K562 (cell line): ENCODE results near the gene TCF12. TPM values are rescaled to one million over a fixed set of nuclear protein-coding genes. Genes with fewer than 3 reads are reported as not detected.

Experiments used
- ATAC-seq: fragments of 200-7000 bp; cut with Tn5 transposase; 3 replicates; pipeline ENCODE4 v1.9.1; 2020; ENCODE audit warnings: moderate library complexity
- BruUV-seq: library from RNA; stranded (reverse); fragments of 400-500 nt; replicated peaks from 2 replicates; lab custom pipeline; 2021; lab: Mats Ljungman, UMichigan
- CTCF ChIA-PET: fragments of 300-600 bp; formaldehyde crosslinking; extraction: SDS; loops from one replicate; lab custom pipeline; 2021; ENCODE audit warnings: low intra/inter-chr PET ratio; lab: Yijun Ruan, JAX
- POLR2A ChIA-PET: fragments of 300-600, 350-650 bp; sonication (Branson Sonifier 250); formaldehyde crosslinking; extraction: SDS; loops from one replicate; lab custom pipeline; 2021; ENCODE audit warnings: antibody characterized with exemption, inconsistent platforms; lab: Yijun Ruan, JAX
- DNase-seq, 4 experiments: peaks; one replicate each; pipeline versions ENCODE4 v3.0.0 to v3.0.0-alpha.2; 2011 to 2018; ENCODE audit warnings: low spot score in 3 of 4, mixed read lengths in 3 of 4; ENCODE audit errors: extremely low read depth in 1 of 4
- FAIRE-seq: peaks from 2 replicates; lab custom pipeline; 2011; peaks lifted over from hg19 to GRCh38; lab: Jason Lieb, UNC
- H2AFZ ChIP-seq: 2 replicates; pipeline ENCODE4 v1.6.0; 2011; ENCODE audit warnings: low read depth, low read length, control low read depth, inconsistent platforms
- H3K27ac ChIP-seq: fragments of 200-600 bp; 3 replicates; pipeline ENCODE4 v1.8.0; 2011; ENCODE audit warnings: low read depth, mild to moderate bottlenecking, control low read depth, inconsistent platforms, low read length, moderate library complexity, mixed read lengths; ENCODE audit errors: extremely low read depth
- H3K27me3 ChIP-seq, 2 experiments: fragments of 300-600 bp in 1 of 2; 2 replicates in 1 of 2; 3 replicates in 1 of 2; pipeline versions ENCODE4 v1.6.0 to v1.8.0; 2011; ENCODE audit warnings: inconsistent platforms in 2 of 2, low read length in 2 of 2, mild to moderate bottlenecking in 1 of 2, mixed read lengths in 1 of 2, moderate library complexity in 1 of 2; ENCODE audit not compliant: control insufficient read depth in 2 of 2, insufficient read depth in 2 of 2
- H3K36me3 ChIP-seq: fragments of 300-600 bp; 3 replicates; pipeline ENCODE4 v1.8.0; 2011; ENCODE audit warnings: mild to moderate bottlenecking, low read length, inconsistent platforms; ENCODE audit not compliant: control insufficient read depth, insufficient read depth
- H3K4me1 ChIP-seq, 2 experiments: fragments of 200-600 bp in 1 of 2; replicated peaks in 1 of 2; 2 replicates in 1 of 2; 3 replicates in 1 of 2; pipeline versions ENCODE4 v1.5.1 to v1.8.0; 2011; ENCODE audit warnings: inconsistent platforms in 2 of 2, low read length in 2 of 2, mild to moderate bottlenecking in 1 of 2, mixed read lengths in 1 of 2, moderate library complexity in 1 of 2; ENCODE audit not compliant: control insufficient read depth in 2 of 2, insufficient read depth in 2 of 2
- H3K4me2 ChIP-seq: 2 replicates; pipeline ENCODE4 v1.6.1; 2011; ENCODE audit warnings: low read length, control low read depth, inconsistent platforms, mixed read lengths; ENCODE audit not compliant: insufficient read depth
- H3K4me3 ChIP-seq: fragments of 200-600 bp; sonication (generic), shearing (Covaris generic); 2 replicates; pipeline ENCODE4 v1.5.1; 2016; ENCODE audit warnings: control low read depth, inconsistent platforms
- H3K79me2 ChIP-seq: fragments of 200-600 bp; 3 replicates; pipeline ENCODE4 v1.8.0; 2011; ENCODE audit warnings: low read length, inconsistent platforms; ENCODE audit not compliant: control insufficient read depth, insufficient read depth
- H3K9ac ChIP-seq, 2 experiments: 2 replicates each; pipeline versions ENCODE4 v1.6.0 to v1.6.1; 2011; ENCODE audit warnings: low read depth in 2 of 2, low read length in 2 of 2, control low read depth in 1 of 2, inconsistent platforms in 1 of 2, mild to moderate bottlenecking in 1 of 2, mixed read lengths in 1 of 2; ENCODE audit not compliant: insufficient read depth in 1 of 2
- H3K9me1 ChIP-seq: one replicate; pipeline ENCODE4 v1.6.0; 2011; ENCODE audit warnings: inconsistent platforms, mild to moderate bottlenecking, low read length, moderate library complexity; ENCODE audit not compliant: control insufficient read depth, insufficient read depth
- H3K9me3 ChIP-seq: replicated peaks from 2 replicates; pipeline ENCODE4 v1.5.1; 2011; ENCODE audit warnings: low read depth, low read length, inconsistent platforms; ENCODE audit not compliant: control insufficient read depth, insufficient read depth
- H4K20me1 ChIP-seq: replicated peaks from 2 replicates; pipeline ENCODE4 v1.6.1; 2011; ENCODE audit warnings: low read length, inconsistent platforms, mixed read lengths; ENCODE audit not compliant: control insufficient read depth, insufficient read depth
- BDP1 ChIP-seq: IDR thresholded peaks from 3 replicates; pipeline ENCODE4 v1.6.1; 2011; ENCODE audit not compliant: insufficient read length, insufficient read depth
- PURB ChIP-seq: sonication (generic); formaldehyde crosslinking; IDR thresholded peaks from 2 replicates; pipeline ENCODE4 v1.9.0; 2021; ENCODE audit warnings: low read depth, mild to moderate bottlenecking, missing genetic modification reagents
- SMARCB1 ChIP-seq: IDR thresholded peaks from 2 replicates; pipeline ENCODE4 v1.6.1; 2011; ENCODE audit warnings: improper control_type of control experiment, low read depth; ENCODE audit not compliant: insufficient read length
- TAF7 ChIP-seq: fragments of 450-650 bp; IDR thresholded peaks from 2 replicates; pipeline ENCODE4 v1.6.1; 2016; ENCODE audit warnings: missing genetic modification characterization, missing compliant biosample characterization
- ZNF830 ChIP-seq: fragments of 250-450 bp; sonication (Bioruptor Pico); IDR thresholded peaks from 2 replicates; pipeline ENCODE4 v1.5.0; 2021; ENCODE audit warnings: mild to moderate bottlenecking
- WGBS: fragments of 100-300 bp; shearing (Covaris generic); methylation state at CpG from one replicate; pipeline ENCODE4 v1.1.6; 2016; ENCODE audit warnings: low coverage, mixed read lengths; ENCODE audit not compliant: insufficient coverage; ENCODE audit errors: missing lambda C conversion rate; 5-methylcytosine and 5-hydroxymethylcytosine counted together
- in situ Hi-C: fragments of 300-500 bp; cut with MboI; formaldehyde crosslinking; loops from 4 replicates; pipeline ENCODE4 v1.15.0; 2018; ENCODE audit warnings: inconsistent platforms, mixed read lengths
- intact Hi-C: fragments of 100-400 bp; cut with micrococcal nuclease; formaldehyde crosslinking; loops from 2 replicates; pipeline ENCODE4 v1.14.2; 2022
- polyA plus RNA-seq, 8 experiments: library from polyadenylated mRNA; depleted of rRNA in 4 of 8; stranded (reverse) in 5 of 8; unstranded in 3 of 8; fragments of >200 nt; fragmentation: Nextera tagmentation in 2 of 8; fragmentation: Illumina TruSeq in 1 of 8; extraction: Ambion mirVana in 2 of 8; extraction: Trizol in 1 of 8; gene quantifications; 2 replicates each; pipeline versions ENCODE4 v1.2.1 to v1.2.3, GENCODE V29; 2011 to 2014; ENCODE audit warnings: inconsistent platforms in 1 of 8, missing spikeins in 1 of 8
- total RNA-seq, 7 experiments: library from RNA; depleted of rRNA in 6 of 7; stranded (reverse); fragments of >200 nt in 6 of 7; fragmentation: Illumina TruSeq in 2 of 7; extraction: Trizol in 2 of 7; gene quantifications; 2 replicates each; pipeline versions ENCODE4 v1.2.1 to v1.2.3, GENCODE V29; 2011 to 2021; ENCODE audit warnings: low replicate concordance in 1 of 7
- TF ChIP-seq, protein P1 (sequence below): fragments of 250-450 bp; sonication (Bioruptor Pico); IDR thresholded peaks from 2 replicates; pipeline ENCODE4 v1.6.1; 2021; ENCODE audit warnings: mild to moderate bottlenecking
- TF ChIP-seq, protein P2 (sequence below): fragments of 250-450 bp; sonication (Bioruptor Pico); IDR thresholded peaks from 2 replicates; pipeline ENCODE4 v1.9.0; 2021; ENCODE audit warnings: mild to moderate bottlenecking

Gene TCF12
- total and polyA plus RNA-seq, 9 of the 15 experiments (the other 6 are each of a cell fraction or from before 2014, with no cell fraction given), result 10.5 to 132 (median 52.9) TPM

GRCh38 chr15:57060799-57061198 is 142.4 kb downstream of the TCF12 start:
- FAIRE-seq (no peak), ATAC-seq (no peak), DNase-seq (no peak)
- no TSS peak for BruUV-seq
- Histone ChIP-seq H2AFZ (no peak overlapping the region), H3K4me3 (no peak overlapping the region), H3K79me2 (peaks cover 47% of the 10 kb centered on the region), H3K9me1 (no peaks in the 10 kb centered on the region), H3K36me3 (peaks cover 5% of the 10 kb centered on the region; the same call in 2 of the 3 replicates), H3K4me1 (no peaks in the 10 kb centered on the region), H3K9me3 (no peaks in the 10 kb centered on the region), H3K4me2 (no peak overlapping the region), H4K20me1 (0 out of 2 replicates have a peak, but pooled peaks cover 3% of the 10 kb centered on the region), H3K27me3 (no peaks in the 10 kb centered on the region), H3K9ac (no peak overlapping the region), H3K27ac (no peak overlapping the region)
- in situ Hi-C loops (no loop called here), intact Hi-C loops (no loop called here)
- ChIA-PET CTCF (no interaction called here), POLR2A (no interaction called here)
- WGBS, result 15% methylated on average over 2 of the region's 2 CpGs
- TF ChIP-seq ZNF830 (CRISPR knock-in tag) (no peak), BDP1 (no peak), TAF7 (tag) (no peak), PURB (CRISPR knock-in tag) (no peak), SMARCB1 (no peak)
- TF ChIP-seq, protein P1, sequence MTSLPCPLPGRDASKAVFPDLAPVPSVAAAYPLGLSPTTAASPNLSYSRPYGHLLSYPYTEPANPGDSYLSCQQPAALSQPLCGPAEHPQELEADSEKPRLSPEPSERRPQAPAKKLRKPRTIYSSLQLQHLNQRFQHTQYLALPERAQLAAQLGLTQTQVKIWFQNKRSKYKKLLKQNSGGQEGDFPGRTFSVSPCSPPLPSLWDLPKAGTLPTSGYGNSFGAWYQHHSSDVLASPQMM (CRISPR knock-in tag), result no peak
- TF ChIP-seq, protein P2, sequence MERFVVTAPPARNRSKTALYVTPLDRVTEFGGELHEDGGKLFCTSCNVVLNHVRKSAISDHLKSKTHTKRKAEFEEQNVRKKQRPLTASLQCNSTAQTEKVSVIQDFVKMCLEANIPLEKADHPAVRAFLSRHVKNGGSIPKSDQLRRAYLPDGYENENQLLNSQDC, result no peak
